HepG2 (cell line): ENCODE results near the gene STKLD1. TPM values are rescaled to one million over a fixed set of nuclear protein-coding genes. Genes with fewer than 3 reads are reported as not detected.

Experiments
- CBX1 ChIP-seq: IDR thresholded peaks from one replicate; pipeline ENCODE4 v1.6.1; 2016; ENCODE audit warnings: antibody characterized with exemption, low read depth
- CBX5 ChIP-seq: sonication (generic); formaldehyde crosslinking; IDR thresholded peaks from 2 replicates; pipeline ENCODE4 v1.4.0; 2020; ENCODE audit warnings: missing genetic modification reagents, borderline replicate concordance
- GMEB1 ChIP-seq: sonication (generic); formaldehyde crosslinking; IDR thresholded peaks from 2 replicates; pipeline ENCODE4 v1.5.1; 2020; ENCODE audit warnings: missing genetic modification reagents, mild to moderate bottlenecking, borderline replicate concordance
- JDP2 ChIP-seq: sonication (generic); formaldehyde crosslinking; IDR thresholded peaks from 2 replicates; pipeline ENCODE4 v1.8.1; 2022; ENCODE audit warnings: missing genetic modification reagents, borderline replicate concordance
- KDM2A ChIP-seq: sonication (generic); formaldehyde crosslinking; IDR thresholded peaks from 2 replicates; pipeline ENCODE4 v1.4.0; 2020; ENCODE audit warnings: low read depth, missing genetic modification reagents, borderline replicate concordance
- KLF13 ChIP-seq: sonication (generic); formaldehyde crosslinking; IDR thresholded peaks from 2 replicates; pipeline ENCODE4 v1.4.0; 2020; ENCODE audit warnings: mild to moderate bottlenecking, missing genetic modification reagents
- MNT ChIP-seq: fragments of 450-650 bp; IDR thresholded peaks from 2 replicates; pipeline ENCODE4 v1.6.1; 2016
- MYC ChIP-seq: sonication (generic); formaldehyde crosslinking; IDR thresholded peaks from 2 replicates; pipeline ENCODE4 v1.9.0; 2021; ENCODE audit warnings: missing genetic modification reagents, borderline replicate concordance
- NKX3-1 ChIP-seq: sonication (generic); formaldehyde crosslinking; IDR thresholded peaks from 2 replicates; pipeline ENCODE4 v1.5.0; 2020; ENCODE audit warnings: missing genetic modification reagents
- PAX8 ChIP-seq: sonication (generic); formaldehyde crosslinking; IDR thresholded peaks from 2 replicates; pipeline ENCODE4 v1.8.0; 2022; ENCODE audit warnings: mild to moderate bottlenecking, missing genetic modification reagents, borderline replicate concordance
- PLSCR1 ChIP-seq: sonication (generic); formaldehyde crosslinking; IDR thresholded peaks from 2 replicates; pipeline ENCODE4 v1.5.0; 2020; ENCODE audit warnings: missing genetic modification reagents, mild to moderate bottlenecking, borderline replicate concordance
- POLR2AphosphoS2 ChIP-seq: IDR thresholded peaks from 2 replicates; pipeline ENCODE4 v1.6.1; 2011; ENCODE audit warnings: low read depth, low read length, improper control_type of control experiment
- RBAK ChIP-seq: sonication (generic); formaldehyde crosslinking; IDR thresholded peaks from 2 replicates; pipeline ENCODE4 v1.5.1; 2020; ENCODE audit warnings: mild to moderate bottlenecking, missing genetic modification reagents
- REPIN1 ChIP-seq: sonication (generic); formaldehyde crosslinking; IDR thresholded peaks from 2 replicates; pipeline ENCODE4 v1.8.0; 2022; ENCODE audit warnings: missing genetic modification reagents, low read depth, mild to moderate bottlenecking, borderline replicate concordance
- SAFB2 ChIP-seq: sonication (generic); formaldehyde crosslinking; IDR thresholded peaks from 2 replicates; pipeline ENCODE4 v1.5.1; 2020; ENCODE audit warnings: missing genetic modification reagents, low read depth, mild to moderate bottlenecking, borderline replicate concordance
- SNRNP70 ChIP-seq: fragments of 200-400 bp; formaldehyde crosslinking; IDR thresholded peaks from 2 replicates; pipeline ENCODE4 v1.6.1; 2017; ENCODE audit warnings: mild to moderate bottlenecking, low read depth, low read length, moderate library complexity
- SP1 ChIP-seq, 2 experiments: fragments of 450-650 bp in 1 of 2; sonication (generic) in 1 of 2; formaldehyde crosslinking in 1 of 2; IDR thresholded peaks; 2 replicates each; pipeline versions ENCODE4 v1.4.0 to v1.6.1; 2016 to 2020; ENCODE audit warnings: missing genetic modification reagents in 1 of 2
- THAP11 ChIP-seq: IDR thresholded peaks from 2 replicates; pipeline ENCODE4 v1.6.1; 2016; ENCODE audit warnings: missing biosample characterization, missing genetic modification reagents
- ZNF234 ChIP-seq: sonication (generic); formaldehyde crosslinking; conservative IDR thresholded peaks from 2 replicates; pipeline ENCODE4 v1.5.1; 2020; ENCODE audit warnings: mild to moderate bottlenecking, missing genetic modification reagents
- ZNF263 ChIP-seq: sonication (generic); formaldehyde crosslinking; IDR thresholded peaks from 2 replicates; pipeline ENCODE4 v1.4.0; 2020; ENCODE audit warnings: missing genetic modification reagents
- ZNF317 ChIP-seq: sonication (generic); formaldehyde crosslinking; IDR thresholded peaks from 2 replicates; pipeline ENCODE4 v1.5.0; 2020; ENCODE audit warnings: mild to moderate bottlenecking, missing genetic modification reagents
- ZNF557 ChIP-seq: sonication (generic); formaldehyde crosslinking; IDR thresholded peaks from 2 replicates; pipeline ENCODE4 v1.4.0; 2020; ENCODE audit warnings: missing genetic modification reagents
- ZNF598 ChIP-seq: sonication (generic); formaldehyde crosslinking; IDR thresholded peaks from 2 replicates; pipeline ENCODE4 v1.5.1; 2020; ENCODE audit warnings: mild to moderate bottlenecking, missing genetic modification reagents, borderline replicate concordance
- ZNF614 ChIP-seq: IDR thresholded peaks from 2 replicates; pipeline ENCODE4 v1.6.1; 2018; ENCODE audit warnings: missing biosample characterization, missing genetic modification reagents, inconsistent platforms, borderline replicate concordance
- polyA plus RNA-seq, 8 experiments: library from polyadenylated mRNA; depleted of rRNA in 3 of 8; stranded (reverse) in 7 of 8; unstranded in 1 of 8; fragments of >200 nt; fragmentation: Illumina TruSeq in 4 of 8; extraction: Trizol in 4 of 8; gene quantifications; 2 replicates each; pipeline versions ENCODE4 v1.2.1 to v1.2.3, GENCODE V29; 2011 to 2016; ENCODE audit warnings: low read depth in 4 of 8, missing spikeins in 1 of 8, mixed read lengths in 1 of 8; ENCODE audit not compliant: insufficient read depth in 1 of 8
- total RNA-seq, 5 experiments: library from RNA; depleted of rRNA; stranded (reverse); fragments of >200 nt; fragmentation: Illumina TruSeq; extraction: Trizol; gene quantifications; 2 replicates each; pipeline ENCODE4 v1.2.3, GENCODE V29; 2016; ENCODE audit warnings: low read depth in 1 of 5
- TF ChIP-seq, protein P1 (sequence below): sonication (generic); formaldehyde crosslinking; IDR thresholded peaks from 2 replicates; pipeline ENCODE4 v1.5.0; 2020; ENCODE audit warnings: mild to moderate bottlenecking, missing genetic modification reagents

STKLD1 gene
- total and polyA plus RNA-seq, 2 of the 13 experiments (the other 11 are each of a cell fraction or from before 2014, with no cell fraction given), result 1.5 to 2.2 TPM

DNA sequence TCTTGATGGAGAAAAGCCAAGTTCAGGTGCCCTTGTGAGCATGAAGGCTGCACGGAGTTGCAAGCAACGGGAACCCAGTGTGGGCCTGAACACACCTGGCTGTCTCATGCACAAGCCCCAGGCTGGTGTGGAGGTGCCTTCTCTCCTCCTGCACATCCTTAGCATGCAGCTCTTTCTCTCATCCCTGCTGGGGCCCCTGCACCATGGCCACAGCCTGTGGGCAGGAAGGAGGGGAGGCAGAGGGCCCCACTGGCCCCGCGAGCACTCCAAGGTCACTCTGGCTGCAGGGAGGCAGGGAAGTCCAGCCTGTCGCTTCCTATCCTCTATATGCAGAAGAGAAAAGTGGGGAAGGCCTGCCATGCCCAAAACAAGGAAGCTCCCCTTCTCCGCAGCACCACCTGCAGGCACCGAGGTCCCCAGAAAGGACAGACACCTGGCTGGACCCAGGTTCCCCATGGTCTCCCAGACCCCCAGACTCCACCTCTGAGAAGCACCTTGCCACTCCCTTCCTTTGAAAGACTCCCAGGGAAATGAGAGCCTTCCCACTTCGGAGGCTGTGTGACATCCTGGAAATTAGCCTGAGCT, 18.6 kb downstream of the STKLD1 start (continued):
- TF ChIP-seq ZNF234 (CRISPR knock-in tag), result no peak
- TF ChIP-seq GMEB1 (CRISPR knock-in tag), result peak; percentile 39; the same call in 1 of the 2 replicates
- no peak for TF ChIP-seq NKX3-1 (CRISPR knock-in tag)
- TF ChIP-seq KLF13 (CRISPR knock-in tag), result no peak
- TF ChIP-seq, protein P1, sequence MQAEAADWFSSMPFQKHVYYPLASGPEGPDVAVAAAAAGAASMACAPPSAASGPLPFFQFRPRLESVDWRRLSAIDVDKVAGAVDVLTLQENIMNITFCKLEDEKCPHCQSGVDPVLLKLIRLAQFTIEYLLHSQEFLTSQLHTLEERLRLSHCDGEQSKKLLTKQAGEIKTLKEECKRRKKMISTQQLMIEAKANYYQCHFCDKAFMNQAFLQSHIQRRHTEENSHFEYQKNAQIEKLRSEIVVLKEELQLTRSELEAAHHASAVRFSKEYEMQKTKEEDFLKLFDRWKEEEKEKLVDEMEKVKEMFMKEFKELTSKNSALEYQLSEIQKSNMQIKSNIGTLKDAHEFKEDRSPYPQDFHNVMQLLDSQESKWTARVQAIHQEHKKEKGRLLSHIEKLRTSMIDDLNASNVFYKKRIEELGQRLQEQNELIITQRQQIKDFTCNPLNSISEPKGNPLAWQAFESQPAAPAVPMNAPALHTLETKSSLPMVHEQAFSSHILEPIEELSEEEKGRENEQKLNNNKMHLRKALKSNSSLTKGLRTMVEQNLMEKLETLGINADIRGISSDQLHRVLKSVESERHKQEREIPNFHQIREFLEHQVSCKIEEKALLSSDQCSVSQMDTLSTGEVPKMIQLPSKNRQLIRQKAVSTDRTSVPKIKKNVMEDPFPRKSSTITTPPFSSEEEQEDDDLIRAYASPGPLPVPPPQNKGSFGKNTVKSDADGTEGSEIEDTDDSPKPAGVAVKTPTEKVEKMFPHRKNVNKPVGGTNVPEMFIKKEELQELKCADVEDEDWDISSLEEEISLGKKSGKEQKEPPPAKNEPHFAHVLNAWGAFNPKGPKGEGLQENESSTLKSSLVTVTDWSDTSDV (CRISPR knock-in tag), result no peak
- no peak for TF ChIP-seq ZNF557
- no peak for TF ChIP-seq PAX8
- TF ChIP-seq CBX1, result no peak
- no peak for TF ChIP-seq JDP2 (CRISPR knock-in tag)
- no peak for TF ChIP-seq REPIN1 (CRISPR knock-in tag)
- TF ChIP-seq MNT, result no peak
- TF ChIP-seq THAP11, result peak; percentile 30; the same call in 1 of the 2 replicates
- no peak for TF ChIP-seq SAFB2 (CRISPR knock-in tag)
- no peak for TF ChIP-seq POLR2AphosphoS2
- no peak for TF ChIP-seq PLSCR1
- TF ChIP-seq RBAK, result no peak
- TF ChIP-seq ZNF614, result no peak
- TF ChIP-seq ZNF317, result no peak
- TF ChIP-seq SP1 (IDR thresholded peaks at IDR 0.05), result no peak
- TF ChIP-seq SP1 (CRISPR knock-in tag; IDR thresholded peaks at IDR 0.05), result no peak
- no peak for TF ChIP-seq ZNF263
- no peak for TF ChIP-seq ZNF598 (CRISPR knock-in tag)
- TF ChIP-seq SNRNP70, result no peak
- TF ChIP-seq MYC, result 0 out of 2 replicates have a peak, but pooled peaks have one; percentile 47
- peak; percentile 75; the same call in 1 of the 2 replicates for TF ChIP-seq KDM2A (CRISPR knock-in tag)
- TF ChIP-seq CBX5, result no peak
